ENCODE results near the gene BCDIN3D.
A peak's percentile ranks its signal among the peaks of the same experiment; 100 is the strongest.

BCDIN3D gene

DNA sequence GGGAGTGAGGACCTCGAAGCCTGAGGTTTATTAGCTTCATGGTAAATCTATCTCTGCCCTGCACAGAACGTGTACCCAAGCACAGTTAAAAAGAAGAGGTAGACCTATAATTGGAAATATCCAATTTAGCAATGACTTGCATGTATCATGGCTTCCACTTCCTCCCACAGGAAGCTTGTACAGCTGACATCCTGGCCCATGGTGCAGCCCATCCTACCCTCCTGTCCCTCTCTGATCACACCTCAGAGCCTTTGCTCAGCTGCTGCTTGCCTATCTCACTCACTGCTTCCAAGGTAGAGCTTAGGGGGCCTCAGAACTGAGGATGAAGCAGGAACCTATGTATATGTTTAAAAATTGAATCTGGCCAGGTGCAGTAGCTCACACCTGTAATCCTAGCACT, 4.3 kb upstream of the BCDIN3D start:
- no peak overlapping the region for H3K27ac ChIP-seq (ENCODE audit: low read depth, low read length)
- no peak overlapping the region for H3K9ac ChIP-seq (ENCODE audit: low read length)
- no peaks in the 10 kb centered on the region for H3K9me3 ChIP-seq (ENCODE audit: low read length)
- no peaks in the 10 kb centered on the region for H3K27me3 ChIP-seq (ENCODE audit: control insufficient read depth in 1 of 2, insufficient read depth in 2 of 2, low read length in 2 of 2)
- no peaks in the 10 kb centered on the region for H3K36me3 ChIP-seq (ENCODE audit: insufficient read depth, low read length)
- H3K4me3 ChIP-seq (ENCODE audit: low read depth in 1 of 2, low read length in 2 of 2): no peak overlapping the region
- peaks cover 8% of the 10 kb centered on the region for H3K4me1 ChIP-seq (ENCODE audit: insufficient read depth, low read length)

DNA sequence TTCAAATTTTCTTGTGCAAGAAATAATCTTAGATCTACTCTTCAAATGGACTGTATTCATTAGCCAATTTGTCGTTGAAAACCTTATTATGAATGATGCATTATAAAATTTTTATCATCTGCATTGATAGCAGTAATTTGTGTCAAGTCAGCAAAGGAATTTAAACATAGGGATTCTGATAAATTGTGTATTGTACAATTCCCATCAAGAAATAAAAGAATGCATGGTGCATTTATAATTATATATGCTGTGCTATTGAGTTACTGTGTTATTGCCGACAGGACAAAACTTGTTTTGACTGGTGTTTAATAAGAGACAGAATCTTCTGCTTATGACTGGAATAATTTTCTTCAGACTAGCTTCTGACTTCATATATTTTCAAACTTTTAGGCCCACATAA, 3.1 kb upstream of the BCDIN3D start:
- Histone ChIP-seq H3K4me1 (ENCODE audit: insufficient read depth, low read length) (peaks cover 15% of the 10 kb centered on the region), H3K9ac (ENCODE audit: low read length) (no peak overlapping the region), H3K27me3 (ENCODE audit: control insufficient read depth in 1 of 2, insufficient read depth in 2 of 2, low read length in 2 of 2) (no peaks in the 10 kb centered on the region), H3K27ac (ENCODE audit: low read depth, low read length) (no peak overlapping the region), H3K36me3 (ENCODE audit: insufficient read depth, low read length) (no peaks in the 10 kb centered on the region), H3K9me3 (ENCODE audit: low read length) (no peaks in the 10 kb centered on the region), H3K4me3 (ENCODE audit: low read depth in 1 of 2, low read length in 2 of 2) (no peak overlapping the region)

DNA sequence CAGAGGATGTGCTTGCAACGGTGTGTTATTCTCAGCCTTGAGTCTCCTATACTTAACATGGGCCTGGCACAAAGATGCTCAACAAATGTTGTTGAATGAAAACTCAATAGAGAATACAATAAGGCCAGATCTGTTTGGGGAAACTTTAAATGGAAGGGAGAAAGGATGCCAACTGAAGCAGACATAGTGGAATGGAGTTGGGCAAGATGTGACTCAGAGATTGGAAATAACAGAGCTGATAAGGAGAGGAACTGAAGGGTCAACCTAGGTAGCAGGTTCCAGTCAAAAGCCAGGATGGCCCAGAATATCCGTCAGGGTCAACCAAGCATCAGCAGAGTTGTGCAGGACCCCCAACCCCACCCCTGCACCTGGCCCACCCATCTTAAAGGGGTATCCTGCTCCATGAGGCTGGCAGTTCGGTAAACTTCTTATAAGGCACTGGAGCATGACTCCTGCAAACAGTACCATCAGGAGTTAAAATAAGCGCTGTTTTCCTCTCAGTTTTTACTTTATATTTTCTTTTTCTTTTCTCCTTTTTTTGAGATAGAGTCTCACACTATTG, 1.1 kb upstream of the BCDIN3D start:
- Histone ChIP-seq H3K9ac (ENCODE audit: low read length) (no peak overlapping the region), H3K9me3 (ENCODE audit: low read length) (no peaks in the 10 kb centered on the region), H3K4me3 (ENCODE audit: low read depth in 1 of 2, low read length in 2 of 2) (no peak overlapping the region), H3K4me1 (ENCODE audit: insufficient read depth, low read length) (peaks cover 15% of the 10 kb centered on the region), H3K27me3 (ENCODE audit: control insufficient read depth in 1 of 2, insufficient read depth in 2 of 2, low read length in 2 of 2) (no peaks in the 10 kb centered on the region), H3K27ac (ENCODE audit: low read depth, low read length) (no peak overlapping the region), H3K36me3 (ENCODE audit: insufficient read depth, low read length) (no peaks in the 10 kb centered on the region)

DNA sequence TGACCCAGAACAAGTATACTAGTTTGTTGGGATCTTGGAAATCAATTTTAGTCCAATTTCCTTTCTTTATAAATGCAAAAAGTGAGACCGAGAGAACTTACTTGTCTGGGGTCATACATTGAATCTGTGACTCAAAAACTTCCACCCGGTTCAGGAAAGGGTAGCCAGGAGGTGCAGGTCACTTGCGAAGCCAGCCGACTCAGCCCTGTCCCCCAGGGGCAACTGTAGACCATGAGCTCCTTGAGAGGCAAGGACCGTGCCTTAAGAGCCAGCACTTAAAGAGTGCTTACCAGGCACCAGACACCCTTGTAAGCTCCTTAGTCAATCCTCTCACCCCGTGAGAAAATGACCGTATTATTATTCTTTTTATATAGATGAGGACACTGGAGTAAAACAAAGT, 505 bp upstream of the BCDIN3D start:
- Histone ChIP-seq H3K4me1 (ENCODE audit: insufficient read depth, low read length) (peaks cover 15% of the 10 kb centered on the region), H3K9ac (ENCODE audit: low read length) (peak overlapping the region; percentile 98), H3K27ac (ENCODE audit: low read depth, low read length) (peak overlapping the region; percentile 93), H3K9me3 (ENCODE audit: low read length) (no peaks in the 10 kb centered on the region), H3K27me3 (ENCODE audit: control insufficient read depth in 1 of 2, insufficient read depth in 2 of 2, low read length in 2 of 2) (no peaks in the 10 kb centered on the region), H3K4me3 (ENCODE audit: low read depth in 1 of 2, low read length in 2 of 2) (peak overlapping the region; percentile 93 to 98), H3K36me3 (ENCODE audit: insufficient read depth, low read length) (peaks cover 5% of the 10 kb centered on the region)

DNA sequence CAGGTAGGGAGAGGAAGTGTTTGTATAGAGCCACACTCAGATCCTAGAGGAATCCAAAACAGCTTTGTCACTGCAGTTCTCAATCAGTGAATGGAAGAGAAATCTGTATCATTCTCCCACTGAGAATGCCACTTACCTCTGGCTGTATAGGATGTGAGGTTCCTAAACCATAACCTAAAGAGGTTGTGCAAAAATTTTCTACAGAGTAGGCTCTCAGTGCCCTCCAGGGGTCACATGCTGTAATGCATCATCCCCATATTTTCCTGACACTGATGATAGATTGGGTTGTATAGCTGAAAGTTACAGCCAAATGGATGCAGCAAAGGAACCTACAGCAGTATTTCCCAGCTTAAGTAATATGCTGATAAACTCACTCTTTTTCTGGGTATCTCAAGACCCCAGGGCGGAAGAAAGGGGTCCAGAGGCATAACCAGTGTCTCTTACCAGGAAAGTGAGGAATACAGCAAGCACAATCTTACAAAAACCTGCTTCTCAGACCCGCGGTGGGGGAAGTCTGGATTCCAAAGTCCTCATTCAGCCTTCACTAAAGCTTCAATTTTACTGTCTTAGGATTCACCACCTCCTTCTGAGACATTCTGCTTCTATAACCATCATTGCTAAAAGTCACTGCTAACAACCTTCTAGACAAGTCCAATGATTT, 3.8 kb downstream of the BCDIN3D start:
- Histone ChIP-seq H3K9ac (ENCODE audit: low read length) (no peak overlapping the region), H3K4me3 (ENCODE audit: low read depth in 1 of 2, low read length in 2 of 2) (no peak overlapping the region), H3K4me1 (ENCODE audit: insufficient read depth, low read length) (peaks cover 15% of the 10 kb centered on the region), H3K9me3 (ENCODE audit: low read length) (no peaks in the 10 kb centered on the region), H3K27ac (ENCODE audit: low read depth, low read length) (no peak overlapping the region), H3K36me3 (ENCODE audit: insufficient read depth, low read length) (peaks cover 10% of the 10 kb centered on the region), H3K27me3 (ENCODE audit: control insufficient read depth in 1 of 2, insufficient read depth in 2 of 2, low read length in 2 of 2) (no peaks in the 10 kb centered on the region)

DNA sequence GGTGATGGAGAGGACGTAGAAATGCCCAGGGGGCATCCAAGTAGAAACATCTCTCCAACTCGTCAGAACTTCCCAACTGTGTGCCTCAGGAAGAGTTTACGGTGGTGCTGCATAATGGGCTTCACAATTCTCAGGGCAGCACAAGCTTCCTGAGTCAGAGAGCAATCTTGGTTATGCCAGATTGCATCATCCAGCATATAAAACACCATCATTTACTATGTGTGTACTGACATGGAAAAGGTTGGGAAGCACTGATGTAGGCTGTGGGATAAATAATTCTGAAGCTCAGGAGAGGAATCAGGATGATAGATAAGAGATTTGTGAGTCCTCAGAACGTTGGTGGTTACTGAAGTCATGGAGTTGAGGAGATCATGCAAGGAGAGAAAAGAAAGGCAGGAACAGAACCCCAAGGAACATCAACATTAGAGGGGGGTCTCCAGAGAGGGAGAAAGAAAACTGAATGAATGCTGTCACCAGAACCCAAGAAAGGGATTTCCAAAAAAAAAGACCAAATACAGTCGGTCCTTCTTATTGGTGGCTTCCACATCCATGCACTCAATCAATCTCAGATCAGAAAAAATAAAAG, 10.0 kb downstream of the BCDIN3D start:
- Histone ChIP-seq H3K4me1 (ENCODE audit: insufficient read depth, low read length) (peaks cover 8% of the 10 kb centered on the region), H3K9ac (ENCODE audit: low read length) (no peak overlapping the region), H3K27me3 (ENCODE audit: control insufficient read depth in 1 of 2, insufficient read depth in 2 of 2, low read length in 2 of 2) (no peaks in the 10 kb centered on the region), H3K9me3 (ENCODE audit: low read length) (no peaks in the 10 kb centered on the region), H3K27ac (ENCODE audit: low read depth, low read length) (no peak overlapping the region), H3K36me3 (ENCODE audit: insufficient read depth, low read length) (peaks cover 1% of the 10 kb centered on the region), H3K4me3 (ENCODE audit: low read depth in 1 of 2, low read length in 2 of 2) (no peak overlapping the region)

DNA sequence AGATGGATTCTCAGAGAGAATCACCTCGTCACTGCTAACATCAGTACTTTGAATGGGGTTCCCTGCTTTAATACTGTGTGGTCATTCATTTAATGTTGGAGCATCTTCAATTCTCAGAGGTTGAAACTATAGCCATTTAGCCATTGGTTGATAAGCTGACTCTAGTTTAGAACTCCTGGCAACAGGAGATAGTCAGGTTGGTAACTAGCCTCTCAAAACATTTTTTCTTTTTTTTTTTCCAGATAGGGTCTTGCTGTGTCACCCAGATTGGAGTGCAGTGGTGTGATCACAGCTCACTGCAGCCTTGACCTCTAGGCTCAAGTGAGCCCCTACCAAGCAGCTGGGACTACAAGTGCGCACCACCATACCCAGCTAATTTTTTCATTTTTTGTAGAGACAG, 11.2 kb downstream of the BCDIN3D start:
- Histone ChIP-seq H3K27ac (ENCODE audit: low read depth, low read length) (no peak overlapping the region), H3K36me3 (ENCODE audit: insufficient read depth, low read length) (no peaks in the 10 kb centered on the region), H3K27me3 (ENCODE audit: control insufficient read depth in 1 of 2, insufficient read depth in 2 of 2, low read length in 2 of 2) (no peaks in the 10 kb centered on the region), H3K9ac (ENCODE audit: low read length) (no peak overlapping the region), H3K9me3 (ENCODE audit: low read length) (no peaks in the 10 kb centered on the region), H3K4me3 (ENCODE audit: low read depth in 1 of 2, low read length in 2 of 2) (no peak overlapping the region), H3K4me1 (ENCODE audit: insufficient read depth, low read length) (peaks cover 13% of the 10 kb centered on the region)

DNA sequence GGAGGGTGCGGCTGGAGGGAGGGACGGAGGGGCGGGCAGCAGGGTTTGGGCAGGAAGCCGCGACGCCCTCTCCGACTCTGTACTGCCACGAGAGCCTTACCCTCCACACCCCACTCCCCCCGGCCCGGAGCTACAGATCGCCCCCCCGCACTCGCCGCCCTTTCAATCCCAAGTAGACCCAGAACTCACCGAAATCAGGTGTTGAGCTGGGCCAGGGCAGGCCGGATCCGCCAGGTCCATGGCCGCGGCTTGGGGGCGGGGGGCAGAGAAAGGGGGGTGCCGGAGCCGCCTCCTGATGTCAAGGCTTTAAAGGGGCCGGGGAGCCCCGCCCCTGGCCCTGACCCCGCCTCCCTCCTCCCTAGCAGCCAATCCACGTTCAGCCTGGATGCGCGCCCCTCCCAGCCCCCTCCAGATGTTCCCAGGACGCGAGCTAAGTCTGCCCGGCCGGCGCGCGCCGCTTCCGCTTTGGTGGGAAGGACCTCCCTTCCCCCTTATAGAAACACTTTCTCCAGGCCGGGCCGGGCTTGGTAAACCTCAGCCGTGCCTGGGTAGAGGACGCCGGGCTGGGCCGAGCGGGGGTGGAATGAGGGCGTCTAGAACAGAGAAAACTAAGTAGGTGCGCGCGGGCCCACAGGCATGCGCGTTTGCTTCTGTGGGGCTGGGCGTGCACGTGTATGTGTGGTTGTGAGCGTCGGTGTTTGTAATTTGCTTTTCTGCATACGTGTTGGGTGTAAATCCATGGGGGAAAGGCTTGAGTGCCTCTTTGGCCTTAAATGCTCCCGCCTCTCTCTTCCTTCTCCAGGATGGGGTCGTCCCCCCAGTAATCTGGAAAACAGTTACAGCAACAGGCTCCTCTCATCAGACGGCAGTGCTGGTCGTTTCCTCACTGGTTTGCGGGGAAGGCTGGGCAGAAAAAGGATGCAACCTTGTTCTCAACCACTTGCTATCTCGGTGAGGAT, 14.5 kb downstream of the BCDIN3D start, which contains the start of gene NCKAP5L:
Gene NCKAP5L, minus strand, starts transcription at position 281 of the 959 bp plus-strand sequence. CDS start 24,369 bp downstream, outside the sequence.
- no peaks in the 10 kb centered on the region for H3K9me3 ChIP-seq (ENCODE audit: low read length)
- H3K9ac ChIP-seq (ENCODE audit: low read length): peak within 1 kb of the TSS; percentile 66
- H3K4me3 ChIP-seq (ENCODE audit: low read depth in 1 of 2, low read length in 2 of 2): peak within 1 kb of the TSS; percentile 70 to 72
- H3K27ac ChIP-seq (ENCODE audit: low read depth, low read length): peak within 1 kb of the TSS; percentile 97
- H3K27me3 ChIP-seq (ENCODE audit: control insufficient read depth in 1 of 2, insufficient read depth in 2 of 2, low read length in 2 of 2): no peaks in the 10 kb centered on the region
- H3K36me3 ChIP-seq (ENCODE audit: insufficient read depth, low read length): no peaks in the 10 kb centered on the region
- H3K4me1 ChIP-seq (ENCODE audit: insufficient read depth, low read length): peaks cover 45% of the 10 kb centered on the region

DNA sequence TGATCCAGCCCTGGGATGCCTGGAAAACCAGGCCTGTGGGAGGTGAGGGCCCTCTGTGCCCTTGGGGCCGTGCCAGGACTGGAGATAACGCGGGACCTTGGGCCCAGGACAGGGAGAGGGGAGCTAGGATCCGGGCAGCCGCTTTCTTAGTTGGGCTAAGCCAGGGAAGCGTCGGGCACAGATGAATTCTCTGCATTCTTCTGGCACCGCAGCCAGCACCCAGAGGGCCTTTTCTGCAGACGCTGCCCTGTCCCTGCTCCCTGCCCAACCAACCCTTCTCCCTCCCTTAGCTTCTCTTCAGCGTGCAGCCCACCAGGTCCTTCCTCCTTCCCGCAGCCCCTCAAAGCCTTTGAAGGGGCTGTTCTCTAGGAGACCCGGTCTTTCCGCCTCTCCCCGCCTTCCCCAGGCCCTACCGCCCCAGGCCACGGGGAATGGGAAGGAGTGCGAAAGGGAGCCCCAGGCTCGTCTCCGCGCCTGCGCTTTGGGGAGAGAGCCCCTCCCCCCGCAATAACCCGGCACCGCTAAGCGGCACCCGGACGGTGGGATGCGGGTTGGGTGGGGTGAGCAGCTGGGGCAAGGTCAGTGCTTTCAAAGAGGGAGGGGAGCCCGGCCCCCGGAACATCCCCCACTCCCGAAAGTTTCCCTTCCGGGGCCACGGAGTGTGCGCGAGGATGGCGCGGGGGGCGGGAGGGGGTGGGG, 15.4 kb downstream of the BCDIN3D start:
- Histone ChIP-seq H3K4me3 (ENCODE audit: low read depth in 1 of 2, low read length in 2 of 2) (peak overlapping the region; percentile 62 to 70), H3K9me3 (ENCODE audit: low read length) (no peaks in the 10 kb centered on the region), H3K27me3 (ENCODE audit: control insufficient read depth in 1 of 2, insufficient read depth in 2 of 2, low read length in 2 of 2) (no peaks in the 10 kb centered on the region), H3K36me3 (ENCODE audit: insufficient read depth, low read length) (no peaks in the 10 kb centered on the region), H3K4me1 (ENCODE audit: insufficient read depth, low read length) (peaks cover 45% of the 10 kb centered on the region), H3K27ac (ENCODE audit: low read depth, low read length) (peak overlapping the region; percentile 97), H3K9ac (ENCODE audit: low read length) (peak overlapping the region; percentile 18)

DNA sequence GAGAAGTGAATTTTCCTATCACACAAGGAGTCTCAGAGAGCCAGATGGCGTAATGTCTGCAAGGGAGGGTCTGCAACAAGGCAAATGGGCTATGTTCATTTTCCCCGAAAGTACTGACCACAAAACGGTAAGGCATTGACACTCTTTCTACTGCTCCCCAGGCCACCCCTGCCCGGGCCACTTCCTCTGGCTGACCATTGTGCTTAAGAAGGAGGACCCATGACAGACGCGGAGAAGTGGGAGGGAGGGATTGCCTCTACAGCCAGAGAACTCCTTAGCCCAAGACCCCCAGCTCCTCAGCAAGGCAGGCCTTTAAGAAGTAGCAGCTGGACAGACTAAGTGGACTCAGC, 15.9 kb downstream of the BCDIN3D start:
- H3K36me3 ChIP-seq (ENCODE audit: insufficient read depth, low read length): peaks cover 1% of the 10 kb centered on the region
- peak overlapping the region; percentile 18 for H3K9ac ChIP-seq (ENCODE audit: low read length)
- H3K4me1 ChIP-seq (ENCODE audit: insufficient read depth, low read length): peaks cover 45% of the 10 kb centered on the region
- H3K4me3 ChIP-seq (ENCODE audit: low read depth in 1 of 2, low read length in 2 of 2): peak overlapping the region; percentile 62 to 70
- no peaks in the 10 kb centered on the region for H3K27me3 ChIP-seq (ENCODE audit: control insufficient read depth in 1 of 2, insufficient read depth in 2 of 2, low read length in 2 of 2)
- peak overlapping the region; percentile 97 for H3K27ac ChIP-seq (ENCODE audit: low read depth, low read length)
- no peaks in the 10 kb centered on the region for H3K9me3 ChIP-seq (ENCODE audit: low read length)

All from muscle layer of colon (tissue), 2 donors.